ENCODE data around the gene AVPR1A.

DNA sequence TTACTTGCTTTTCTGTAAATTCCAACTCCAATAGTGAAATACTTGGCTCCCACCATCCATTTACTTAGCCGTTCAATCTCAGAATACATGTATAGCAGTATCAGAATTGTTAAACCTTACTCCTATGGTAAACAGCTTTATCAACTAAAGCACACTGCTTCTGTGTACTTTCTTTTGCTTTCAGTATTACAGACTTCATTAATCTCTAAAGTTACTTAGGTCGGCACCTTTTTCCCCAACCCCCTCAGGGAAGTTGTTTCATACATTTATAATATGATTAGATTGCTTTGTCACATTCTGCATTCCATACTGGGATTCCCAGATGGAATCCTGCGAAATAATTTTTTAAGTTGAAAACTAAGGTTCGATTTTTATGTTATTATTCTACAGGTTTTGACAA is 12.5 kb downstream of the AVPR1A start:
- TF ChIP-seq, protein P1, sequence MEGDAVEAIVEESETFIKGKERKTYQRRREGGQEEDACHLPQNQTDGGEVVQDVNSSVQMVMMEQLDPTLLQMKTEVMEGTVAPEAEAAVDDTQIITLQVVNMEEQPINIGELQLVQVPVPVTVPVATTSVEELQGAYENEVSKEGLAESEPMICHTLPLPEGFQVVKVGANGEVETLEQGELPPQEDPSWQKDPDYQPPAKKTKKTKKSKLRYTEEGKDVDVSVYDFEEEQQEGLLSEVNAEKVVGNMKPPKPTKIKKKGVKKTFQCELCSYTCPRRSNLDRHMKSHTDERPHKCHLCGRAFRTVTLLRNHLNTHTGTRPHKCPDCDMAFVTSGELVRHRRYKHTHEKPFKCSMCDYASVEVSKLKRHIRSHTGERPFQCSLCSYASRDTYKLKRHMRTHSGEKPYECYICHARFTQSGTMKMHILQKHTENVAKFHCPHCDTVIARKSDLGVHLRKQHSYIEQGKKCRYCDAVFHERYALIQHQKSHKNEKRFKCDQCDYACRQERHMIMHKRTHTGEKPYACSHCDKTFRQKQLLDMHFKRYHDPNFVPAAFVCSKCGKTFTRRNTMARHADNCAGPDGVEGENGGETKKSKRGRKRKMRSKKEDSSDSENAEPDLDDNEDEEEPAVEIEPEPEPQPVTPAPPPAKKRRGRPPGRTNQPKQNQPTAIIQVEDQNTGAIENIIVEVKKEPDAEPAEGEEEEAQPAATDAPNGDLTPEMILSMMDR (IDR thresholded peaks at IDR 0.05 in 8 of 11, conservative IDR thresholded peaks at IDR 0.05 in 3 of 11) = no peak
- TF ChIP-seq POLR2AphosphoS5 (IDR thresholded peaks at IDR 0.05) (no peak), POLR2A (IDR thresholded peaks at IDR 0.05) (no peak)

Data from spleen (tissue), 7 donors.